ENCODE data around the gene DPEP1. TPM values are rescaled to one million over a fixed set of nuclear protein-coding genes. Genes with fewer than 3 reads are reported as not detected.
"Not testable (repeated sequence)": the region's sequence is repeated elsewhere in the genome, so short reads cannot be mapped to it uniquely, and the experiment has no call there.

Gene DPEP1
- total RNA-seq, 1 experiment from 2014 or later: 13.6 TPM

GRCh38 chr16:89586853-89587252 lies 26.6 kb upstream of the DPEP1 start:
- CTCF ChIA-PET: no interaction called here
- Mint-ChIP-seq H3K9me3 (no peaks in the 10 kb centered on the region), H3K27ac (no peak overlapping the region), H3K4me1 (no peaks in the 10 kb centered on the region), H3K36me3 (peaks cover 16% of the 10 kb centered on the region), H3K4me3 (no peak overlapping the region), H3K27me3 (ENCODE audit: low read depth) (no peaks in the 10 kb centered on the region)
- TF ChIP-seq GABPB1 (CRISPR knock-in tag; IDR thresholded peaks at IDR 0.05) (no peak), SMAD4 (CRISPR knock-in tag; IDR thresholded peaks at IDR 0.05) (no peak), STAT6 (CRISPR knock-in tag; conservative IDR thresholded peaks at IDR 0.05; ENCODE audit: low read depth) (no peak), FOXK1 (CRISPR knock-in tag; IDR thresholded peaks at IDR 0.05) (no peak), ZNF232 (CRISPR knock-in tag; IDR thresholded peaks at IDR 0.05) (no peak), MAX (CRISPR knock-in tag; IDR thresholded peaks at IDR 0.05) (no peak), MLX (CRISPR knock-in tag; IDR thresholded peaks at IDR 0.05) (no peak), IRF2 (CRISPR knock-in tag; IDR thresholded peaks at IDR 0.05; ENCODE audit: borderline replicate concordance, low read depth) (no peak), ATF3 (CRISPR knock-in tag; conservative IDR thresholded peaks at IDR 0.05) (no peak), ZNF532 (CRISPR knock-in tag; IDR thresholded peaks at IDR 0.05; ENCODE audit: borderline replicate concordance) (no peak), HMGA2 (CRISPR knock-in tag; IDR thresholded peaks at IDR 0.05) (no peak), JAZF1 (CRISPR knock-in tag; IDR thresholded peaks at IDR 0.05) (no peak), CBFB (CRISPR knock-in tag; IDR thresholded peaks at IDR 0.05; ENCODE audit: low read depth) (no peak), ZNF121 (CRISPR knock-in tag; IDR thresholded peaks at IDR 0.05) (no peak)
- DNase-seq (ENCODE audit: low spot score) (no peak), ATAC-seq (peak; percentile 34; the same call in 1 of the 2 replicates)
- POLR2A ChIA-PET: no interaction called here

GRCh38 chr16:89587676-89588075 lies 25.8 kb upstream of the DPEP1 start:
- ATAC-seq; H3K4me3 Mint-ChIP-seq; H3K27ac Mint-ChIP-seq; H3K4me1 Mint-ChIP-seq; H3K27me3 Mint-ChIP-seq (ENCODE audit: low read depth); H3K9me3 Mint-ChIP-seq; POLR2A ChIA-PET; DNase-seq (ENCODE audit: low spot score); CTCF ChIA-PET: not testable (repeated sequence)
- H3K36me3 Mint-ChIP-seq: peaks cover 16% of the 10 kb centered on the region

- no peak for DNase-seq (ENCODE audit: low spot score)
- POLR2A ChIA-PET: no interaction called here
- no peaks in the 10 kb centered on the region for H3K9me3 Mint-ChIP-seq
- no peak for TF ChIP-seq ERG (CRISPR knock-in tag; IDR thresholded peaks at IDR 0.05)
- no peak for TF ChIP-seq AR (CRISPR knock-in tag; IDR thresholded peaks at IDR 0.05)
Observed at GRCh38 chr16:89588413-89589109, 24.9 kb upstream of the DPEP1 start.

More at GRCh38 chr16:89588413-89589109, 24.9 kb upstream of the DPEP1 start:
- H3K4me1 Mint-ChIP-seq: no peaks in the 10 kb centered on the region
- CTCF ChIA-PET: interaction anchor here (1.4 kb wide), 1 partner anchor 11 kb away, joined by 6 read pairs; no protein-coding TSS in a partner anchor
- ATAC-seq: no peak
- peaks cover 18% of the 10 kb centered on the region for H3K36me3 Mint-ChIP-seq
- H3K27ac Mint-ChIP-seq: no peak overlapping the region
- no peaks in the 10 kb centered on the region for H3K27me3 Mint-ChIP-seq (ENCODE audit: low read depth)
- H3K4me3 Mint-ChIP-seq: no peak overlapping the region

Data from WTC11 (cell line).